ENCODE data around the gene TOMT. TPM values are rescaled to one million over a fixed set of nuclear protein-coding genes. Genes with fewer than 3 reads are reported as not detected.

TOMT gene
- total RNA-seq, 2 donors from 2014 or later, result not detected

- 100% methylated on average over 1 of the region's 1 CpG for WGBS
- Histone ChIP-seq H3K27ac (no peak overlapping the region), H3K36me3 (no peaks in the 10 kb centered on the region), H3K27me3 (replicated peaks; ENCODE audit: insufficient read depth) (no peaks in the 10 kb centered on the region), H3K9me3 (no peaks in the 10 kb centered on the region), H3K4me3 (no peak overlapping the region), H3K4me1 (replicated peaks) (peaks cover 4% of the 10 kb centered on the region)
- no peak for DNase-seq (ENCODE audit: low spot score)
- no peak for TF ChIP-seq CTCF (IDR thresholded peaks at IDR 0.05)
- no peak for TF ChIP-seq POLR2A (IDR thresholded peaks at IDR 0.05)
- TF ChIP-seq POLR2AphosphoS5 (IDR thresholded peaks at IDR 0.05), result no peak
- intact Hi-C loops (cut with DNase I), result loop anchor here (10.0 kb wide), 1 partner anchor 320 kb away; the partner anchor contains the start of gene CLPB
Observed at GRCh38 chr11:72114570-72114969, 8.8 kb downstream of the TOMT start.

GRCh38 chr11:72116019-72116755 is 10.5 kb downstream of the TOMT start:
- Histone ChIP-seq H3K9me3 (no peaks in the 10 kb centered on the region), H3K27ac (no peak overlapping the region), H3K4me3 (no peak overlapping the region), H3K36me3 (no peaks in the 10 kb centered on the region), H3K27me3 (replicated peaks; ENCODE audit: insufficient read depth) (no peaks in the 10 kb centered on the region), H3K4me1 (replicated peaks) (peaks cover 4% of the 10 kb centered on the region)
- intact Hi-C loops (cut with DNase I), result loop anchor here (10.0 kb wide), 1 partner anchor 319 kb away; the partner anchor contains the start of gene CLPB
- TF ChIP-seq CTCF (IDR thresholded peaks at IDR 0.05) (no peak), POLR2A (IDR thresholded peaks at IDR 0.05) (no peak), POLR2AphosphoS5 (IDR thresholded peaks at IDR 0.05) (no peak)
- 95% methylated on average over 6 of the region's 6 CpGs for WGBS
- no peak for DNase-seq (ENCODE audit: low spot score)

DNA sequence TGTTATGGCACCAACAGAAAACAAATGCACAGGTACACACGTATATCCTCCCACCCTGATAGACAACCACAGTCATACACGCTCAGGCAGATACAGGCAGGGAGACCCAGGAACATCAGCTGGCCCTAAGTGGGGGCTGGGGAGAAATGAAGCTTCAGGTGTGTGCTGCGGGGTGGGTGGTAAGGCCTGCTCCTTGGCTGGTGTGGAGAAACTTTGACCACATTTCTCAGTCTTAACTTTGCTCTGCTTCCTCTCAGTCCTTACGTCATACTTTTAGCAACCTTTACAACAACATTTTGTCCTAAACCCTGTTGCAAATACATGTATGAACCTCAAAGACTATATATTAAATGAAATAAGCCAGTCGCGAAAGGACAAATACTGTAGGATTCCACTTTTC is 13.5 kb downstream of the TOMT start:
- DNase-seq (ENCODE audit: low spot score), result no peak
- no peak overlapping the region for H3K4me3 ChIP-seq
- no peak for TF ChIP-seq POLR2AphosphoS5 (IDR thresholded peaks at IDR 0.05)
- no peak for TF ChIP-seq CTCF (IDR thresholded peaks at IDR 0.05)
- TF ChIP-seq POLR2A (IDR thresholded peaks at IDR 0.05), result no peak
- H3K27ac ChIP-seq, result no peak overlapping the region
- no peaks in the 10 kb centered on the region for H3K4me1 ChIP-seq (replicated peaks)
- H3K27me3 ChIP-seq (replicated peaks; ENCODE audit: insufficient read depth), result no peaks in the 10 kb centered on the region
- no peaks in the 10 kb centered on the region for H3K9me3 ChIP-seq
- H3K36me3 ChIP-seq, result no peaks in the 10 kb centered on the region
- intact Hi-C loops (cut with DNase I), result loop anchor here (10.0 kb wide), 1 partner anchor 316 kb away; the partner anchor contains the start of gene CLPB
- 84% methylated on average over 6 of the region's 6 CpGs for WGBS

- no peak overlapping the region for H3K4me3 ChIP-seq
- intact Hi-C loops (cut with DNase I), result no loop called here
- TF ChIP-seq CTCF (IDR thresholded peaks at IDR 0.05), result no peak
- no peaks in the 10 kb centered on the region for H3K36me3 ChIP-seq
- 78% methylated on average over 2 of the region's 2 CpGs for WGBS
- no peak overlapping the region for H3K27ac ChIP-seq
- H3K27me3 ChIP-seq (replicated peaks; ENCODE audit: insufficient read depth), result no peaks in the 10 kb centered on the region
- no peak for DNase-seq (ENCODE audit: low spot score)
- H3K9me3 ChIP-seq, result no peaks in the 10 kb centered on the region
- no peaks in the 10 kb centered on the region for H3K4me1 ChIP-seq (replicated peaks)
Observed at GRCh38 chr11:72120930-72121329, 15.2 kb downstream of the TOMT start.

GRCh38 chr11:72122607-72123006 is 16.9 kb downstream of the TOMT start:
- Histone ChIP-seq H3K4me3 (no peak overlapping the region), H3K9me3 (no peaks in the 10 kb centered on the region), H3K36me3 (no peaks in the 10 kb centered on the region), H3K27me3 (replicated peaks; ENCODE audit: insufficient read depth) (no peaks in the 10 kb centered on the region), H3K27ac (no peak overlapping the region), H3K4me1 (replicated peaks) (no peaks in the 10 kb centered on the region)
- no peak for DNase-seq (ENCODE audit: low spot score)
- intact Hi-C loops (cut with DNase I), result no loop called here
- 81% methylated on average over 1 of the region's 1 CpG for WGBS
- TF ChIP-seq POLR2A (IDR thresholded peaks at IDR 0.05), result no peak
- TF ChIP-seq POLR2AphosphoS5 (IDR thresholded peaks at IDR 0.05), result no peak
- no peak for TF ChIP-seq CTCF (IDR thresholded peaks at IDR 0.05)
